ENCODE results near the gene SEMG2. TPM values are rescaled to one million over a fixed set of nuclear protein-coding genes. Genes with fewer than 3 reads are reported as not detected.

Gene SEMG2
- total and polyA plus RNA-seq, 2 of the 13 experiments (the other 11 are each of a cell fraction or from before 2014, with no cell fraction given), result not detected

GRCh38 chr20:45251884-45252560, 30.8 kb downstream of the SEMG2 start:
- TF ChIP-seq MAFK (conservative IDR thresholded peaks at IDR 0.05 in 1 of 2, IDR thresholded peaks at IDR 0.05 in 1 of 2; ENCODE audit: low read length in 2 of 2) (peak; percentile 95 to 97), CHD2 (IDR thresholded peaks at IDR 0.05; ENCODE audit: low read depth, low read length) (no peak), HHEX (CRISPR knock-in tag; IDR thresholded peaks at IDR 0.05) (no peak), MEIS2 (CRISPR knock-in tag; IDR thresholded peaks at IDR 0.05) (no peak), TARDBP (CRISPR knock-in tag; IDR thresholded peaks at IDR 0.05) (no peak), POGZ (CRISPR knock-in tag; IDR thresholded peaks at IDR 0.05) (no peak), SOX6 (IDR thresholded peaks at IDR 0.05) (no peak), SOX6 (CRISPR knock-in tag; IDR thresholded peaks at IDR 0.05) (no peak), MAFF (IDR thresholded peaks at IDR 0.05; ENCODE audit: low read depth, low read length) (peak; percentile 94)
- Histone ChIP-seq H2AFZ (ENCODE audit: low read length) (no peak overlapping the region), H3K9me3 (ENCODE audit: low read length) (no peaks in the 10 kb centered on the region), H3K27ac (ENCODE audit: extremely low read length, insufficient read depth, low read length) (no peak overlapping the region), H3K9ac (ENCODE audit: insufficient read depth, low read depth, low read length) (no peak overlapping the region), H4K20me1 (ENCODE audit: insufficient read depth, low read length) (no peaks in the 10 kb centered on the region), H3K4me3 (replicated peaks in 1 of 3; ENCODE audit: insufficient read depth in 1 of 3, low read depth in 2 of 3, low read length in 3 of 3) (no peak overlapping the region), H3K4me1 (ENCODE audit: insufficient read depth, low read length) (peaks cover 13% of the 10 kb centered on the region), H3K79me2 (ENCODE audit: insufficient read depth, low read length) (no peaks in the 10 kb centered on the region), H3K36me3 (replicated peaks in 1 of 2; ENCODE audit: control insufficient read depth in 1 of 2, insufficient read depth in 2 of 2, low read length in 2 of 2) (no peaks in the 10 kb centered on the region), H3K27me3 (ENCODE audit: control insufficient read depth in 1 of 2, insufficient read depth in 2 of 2, low read length in 2 of 2) (peaks cover 0 to 11% of the 10 kb centered on the region in 2 experiments; a peak in 1 of 5 replicates), H3K4me2 (ENCODE audit: low read depth, low read length) (no peak overlapping the region)
- intact Hi-C loops (cut with micrococcal nuclease; ENCODE audit: unreplicated experiment) (no loop called here), in situ Hi-C loops (cut with HindIII; ENCODE audit: extremely low pct_ligation_motif_present, low pct_unique_long_range_greater_than_20kb) (no loop called here)
- ATAC-seq (no peak), DNase-seq (ENCODE audit: low spot score) (no peak), FAIRE-seq (no peak)
- 7% methylated on average over 5 of the region's 5 CpGs for WGBS (ENCODE audit: low lambda C conversion rate)
- BruUV-seq (replicated peaks), result no TSS peak
- ChIA-PET POLR2A (no interaction called here), CTCF (ENCODE audit: low intra/inter-chr PET ratio, low total read pairs) (no interaction called here)

DNA sequence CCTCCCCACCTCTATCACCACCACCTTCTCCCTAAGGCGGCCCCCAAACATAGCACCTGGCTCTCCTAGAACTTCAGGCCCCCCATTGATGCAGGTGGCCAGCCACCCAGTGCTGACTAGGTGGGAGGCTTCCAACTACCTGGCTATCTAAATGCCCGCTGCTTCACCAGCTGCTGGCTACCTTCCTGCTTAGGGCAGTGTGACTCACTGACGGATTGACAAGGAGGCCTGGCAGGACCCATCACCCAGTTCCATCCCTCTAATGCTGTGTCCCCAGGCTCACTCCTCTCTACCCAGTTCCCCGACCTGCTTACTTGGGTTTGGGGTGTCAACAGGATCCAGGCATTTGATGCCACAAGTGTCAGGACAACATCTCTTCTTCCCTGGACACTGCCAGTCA, 32.1 kb downstream of the SEMG2 start:
- Histone ChIP-seq H3K36me3 (replicated peaks in 1 of 2; ENCODE audit: control insufficient read depth in 1 of 2, insufficient read depth in 2 of 2, low read length in 2 of 2) (no peaks in the 10 kb centered on the region), H2AFZ (ENCODE audit: low read length) (no peak overlapping the region), H3K4me1 (ENCODE audit: insufficient read depth, low read length) (peaks cover 13% of the 10 kb centered on the region), H4K20me1 (ENCODE audit: insufficient read depth, low read length) (no peaks in the 10 kb centered on the region), H3K9ac (ENCODE audit: insufficient read depth, low read depth, low read length) (no peak overlapping the region), H3K9me3 (ENCODE audit: low read length) (no peaks in the 10 kb centered on the region), H3K4me3 (replicated peaks in 1 of 3; ENCODE audit: insufficient read depth in 1 of 3, low read depth in 2 of 3, low read length in 3 of 3) (no peak overlapping the region), H3K4me2 (ENCODE audit: low read depth, low read length) (no peak overlapping the region), H3K27me3 (ENCODE audit: control insufficient read depth in 1 of 2, insufficient read depth in 2 of 2, low read length in 2 of 2) (peaks cover 0 to 11% of the 10 kb centered on the region in 2 experiments; a peak in 1 of 5 replicates), H3K79me2 (ENCODE audit: insufficient read depth, low read length) (no peaks in the 10 kb centered on the region), H3K27ac (ENCODE audit: extremely low read length, insufficient read depth, low read length) (no peak overlapping the region)
- CTCF ChIA-PET (ENCODE audit: low intra/inter-chr PET ratio, low total read pairs), result no interaction called here
- ATAC-seq, result no peak
- DNase-seq (ENCODE audit: low spot score), result no peak
- no peak for FAIRE-seq
- intact Hi-C loops (cut with micrococcal nuclease; ENCODE audit: unreplicated experiment) (no loop called here), in situ Hi-C loops (cut with HindIII; ENCODE audit: extremely low pct_ligation_motif_present, low pct_unique_long_range_greater_than_20kb) (no loop called here)
- no TSS peak for BruUV-seq (replicated peaks)
- WGBS (ENCODE audit: low lambda C conversion rate), result 13% methylated on average over 4 of the region's 4 CpGs
- POLR2A ChIA-PET, result no interaction called here
- TF ChIP-seq FOXJ3 (CRISPR knock-in tag; IDR thresholded peaks at IDR 0.05; ENCODE audit: borderline replicate concordance), result no peak
- TF ChIP-seq KMT2B (CRISPR knock-in tag; IDR thresholded peaks at IDR 0.05), result no peak
- no peak for TF ChIP-seq ZNF615 (CRISPR knock-in tag; IDR thresholded peaks at IDR 0.05; ENCODE audit: borderline replicate concordance)
- TF ChIP-seq CCDC6 (CRISPR knock-in tag; IDR thresholded peaks at IDR 0.05), result no peak
- no peak for TF ChIP-seq NFE2L2 (IDR thresholded peaks at IDR 0.05; ENCODE audit: low read length)
- no peak for TF ChIP-seq DMAP1 (CRISPR knock-in tag; IDR thresholded peaks at IDR 0.05)
- no peak for TF ChIP-seq ZBTB20 (CRISPR knock-in tag; IDR thresholded peaks at IDR 0.05; ENCODE audit: borderline replicate concordance, low read depth)
